GM18858 (cell line): Measurements from ENCODE around the gene PTBP3.
A peak's percentile ranks its signal among the peaks of the same experiment; 100 is the strongest.
"Not testable (repeated sequence)": the region's sequence is repeated elsewhere in the genome, so short reads cannot be mapped to it uniquely, and the experiment has no call there.

Experiments used
- ATAC-seq: cut with Tn5 transposase; IDR thresholded peaks from one replicate; pipeline ENCODE4 v1.9.1; 2021; ENCODE audit not compliant: unreplicated experiment

Gene PTBP3

DNA sequence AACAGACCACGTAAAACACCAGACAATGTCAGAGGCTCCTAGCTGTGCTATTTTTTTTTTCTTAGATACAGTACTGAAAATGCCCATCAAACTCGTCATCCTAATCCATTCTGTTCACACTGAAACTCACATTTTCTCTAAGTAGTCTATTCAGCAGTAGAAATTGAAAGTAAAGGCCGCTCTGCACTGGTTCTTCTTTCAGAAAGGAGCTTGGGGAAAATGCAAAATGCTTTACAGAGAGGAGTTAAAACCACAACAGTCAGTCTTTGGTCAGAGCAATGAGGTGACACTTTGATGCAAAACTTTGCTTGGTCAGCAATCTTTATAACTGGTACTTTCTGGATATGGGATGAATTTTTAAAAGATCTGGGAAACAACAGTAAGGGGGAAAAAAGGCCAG lies 114.5 kb downstream of the PTBP3 start:
- peak; percentile 93 for ATAC-seq

DNA sequence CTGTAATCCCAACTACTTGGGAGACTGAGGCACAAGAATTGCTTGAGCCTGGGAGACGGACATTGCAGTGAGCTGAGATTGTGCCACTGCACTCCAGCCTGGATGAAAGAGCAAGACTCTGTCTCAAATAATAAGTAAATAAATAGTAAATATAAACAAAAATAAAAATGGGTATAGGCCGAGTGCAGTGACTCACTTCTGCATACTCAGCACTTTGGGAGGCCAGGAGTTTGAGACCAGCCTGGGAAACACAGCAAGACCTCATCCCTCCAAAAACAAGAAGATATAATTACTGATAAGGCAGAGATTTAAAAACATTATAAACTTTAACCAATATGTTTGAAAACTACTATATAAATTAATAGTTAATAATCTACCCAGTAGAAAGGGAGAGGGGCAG lies 120.5 kb downstream of the PTBP3 start:
- no peak for ATAC-seq

DNA sequence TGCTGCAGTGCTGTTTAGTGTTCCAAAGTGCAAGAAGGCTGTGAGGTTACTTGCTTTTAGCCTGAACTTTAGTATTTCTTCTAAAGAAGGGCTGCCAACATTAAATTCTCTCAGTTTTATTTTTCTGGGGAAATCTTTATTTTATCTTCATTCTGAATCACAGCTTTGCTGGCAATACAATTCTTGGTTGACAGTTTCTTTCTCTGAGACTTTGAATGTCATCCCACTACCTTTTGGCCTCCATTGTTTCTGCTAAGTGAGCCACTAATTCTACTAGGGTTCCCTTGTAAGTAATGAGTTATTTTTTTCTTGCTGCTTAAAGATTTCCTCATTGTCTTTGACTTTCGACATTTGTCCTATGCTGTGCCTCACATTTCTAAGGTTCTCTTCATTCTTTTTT lies 126.0 kb downstream of the PTBP3 start:
- ATAC-seq: no peak

DNA sequence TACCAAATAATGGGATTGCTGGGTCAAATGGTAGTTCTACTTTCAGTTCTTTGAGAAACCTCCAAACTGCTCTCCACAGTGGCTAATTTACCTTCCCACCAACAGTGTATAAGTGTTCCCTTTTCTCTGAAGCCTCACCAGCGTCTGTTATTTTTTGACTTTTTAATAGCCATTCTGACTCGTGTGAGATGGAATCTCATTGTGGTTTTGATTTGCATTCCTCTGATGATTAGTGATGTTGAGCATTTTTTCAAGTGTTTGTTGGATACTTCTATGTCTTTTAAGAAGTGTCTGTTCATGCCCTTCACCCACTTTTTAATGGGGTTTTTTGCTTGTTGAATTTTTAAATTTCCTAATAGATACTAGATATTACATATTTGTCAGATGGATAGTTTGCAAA lies 129.9 kb downstream of the PTBP3 start:
- no peak for ATAC-seq

DNA sequence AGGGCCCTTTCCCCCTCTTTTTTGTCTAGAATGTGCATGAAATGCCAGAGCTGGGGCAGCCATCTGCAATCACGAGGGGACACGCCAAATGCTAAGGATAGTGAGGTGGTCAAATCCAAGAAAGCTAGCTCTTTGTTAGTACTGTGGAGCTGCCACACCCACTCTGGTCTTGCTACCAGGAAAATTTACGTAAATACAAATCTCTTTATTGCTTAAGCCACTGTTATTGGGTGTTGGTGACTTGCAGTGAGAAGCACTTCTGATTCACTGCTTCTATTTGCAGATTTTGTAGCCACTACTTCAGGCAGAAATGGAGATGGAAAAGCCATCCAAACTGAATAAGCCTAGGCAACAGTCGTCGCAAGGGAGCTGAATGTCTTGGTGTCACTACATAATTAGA lies 132.7 kb downstream of the PTBP3 start:
- ATAC-seq: no peak

DNA sequence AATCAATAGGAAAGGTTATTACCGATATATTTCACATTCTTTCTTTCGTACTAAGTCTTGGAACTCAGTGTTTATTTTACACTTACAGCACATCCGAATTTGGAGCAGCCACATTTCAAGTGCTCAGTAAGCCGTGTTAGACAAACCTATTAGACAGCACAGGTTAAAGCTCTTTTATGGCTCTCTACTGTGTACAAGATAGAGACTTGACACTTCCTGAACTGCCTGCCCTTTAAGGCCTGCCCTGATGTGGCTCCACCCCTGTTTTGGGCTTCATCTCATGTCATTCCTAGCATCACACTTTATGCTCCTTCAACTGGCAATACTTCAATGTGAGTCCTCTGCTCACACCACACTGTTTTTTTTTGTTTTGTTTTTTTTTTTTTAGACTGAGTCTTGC lies 134.8 kb downstream of the PTBP3 start:
- ATAC-seq: no peak

DNA sequence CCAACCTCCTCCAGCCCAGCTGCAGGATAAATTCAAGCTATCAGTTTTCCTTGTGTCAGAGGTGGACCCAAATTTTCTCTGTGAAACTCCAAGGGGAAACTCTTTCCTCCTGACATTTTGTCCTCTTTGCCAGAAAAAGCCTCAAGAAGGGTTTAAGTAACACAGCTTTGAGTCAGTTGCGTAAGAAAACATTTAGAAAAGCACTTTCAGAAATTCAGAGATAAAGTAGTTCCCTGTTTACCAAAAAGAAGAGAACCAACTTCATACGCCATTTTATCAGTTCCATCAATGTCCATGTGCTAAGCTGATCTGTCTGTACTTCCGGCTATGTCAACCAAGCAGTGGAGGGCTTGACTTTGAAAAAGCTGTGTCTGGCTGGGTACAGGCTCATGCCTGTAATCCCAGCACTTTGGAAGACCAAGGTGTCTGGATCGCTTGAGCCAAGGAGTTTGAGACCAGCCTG lies 138.4 kb downstream of the PTBP3 start:
- no peak for ATAC-seq

DNA sequence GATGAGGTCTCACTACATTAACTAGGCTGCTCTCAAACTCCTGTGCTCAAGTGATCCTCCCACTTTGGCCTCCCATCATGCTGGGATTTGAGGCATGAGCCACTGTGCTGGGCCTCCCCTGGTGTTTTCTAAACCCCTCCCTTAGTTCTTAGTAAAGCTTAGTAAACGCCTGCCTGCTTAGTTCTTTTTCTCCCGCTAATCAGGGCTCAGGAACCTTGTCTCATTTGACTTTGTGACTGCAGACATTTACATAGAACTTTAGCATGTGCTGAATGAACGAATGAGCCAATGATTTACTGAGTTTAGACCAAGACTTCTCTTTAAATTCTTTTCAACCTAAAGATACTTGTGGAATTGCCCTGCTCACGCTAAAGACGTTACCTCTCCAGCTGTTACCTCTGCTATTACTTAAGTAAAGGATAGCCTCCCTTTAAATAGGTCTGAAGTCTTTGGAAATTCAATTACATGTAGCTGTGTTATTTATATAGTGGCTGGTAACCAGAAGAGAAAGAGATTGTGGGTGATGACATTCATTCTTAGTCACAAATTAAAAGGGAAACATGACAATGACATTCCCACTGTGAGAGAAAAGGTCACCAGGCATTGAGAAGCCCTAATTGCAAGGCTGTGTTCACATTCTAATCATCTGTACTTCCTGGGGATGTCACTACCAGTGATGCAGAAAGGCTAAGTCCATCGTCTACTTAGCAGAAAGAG lies 139.7 kb downstream of the PTBP3 start:
- ATAC-seq: no peak

DNA sequence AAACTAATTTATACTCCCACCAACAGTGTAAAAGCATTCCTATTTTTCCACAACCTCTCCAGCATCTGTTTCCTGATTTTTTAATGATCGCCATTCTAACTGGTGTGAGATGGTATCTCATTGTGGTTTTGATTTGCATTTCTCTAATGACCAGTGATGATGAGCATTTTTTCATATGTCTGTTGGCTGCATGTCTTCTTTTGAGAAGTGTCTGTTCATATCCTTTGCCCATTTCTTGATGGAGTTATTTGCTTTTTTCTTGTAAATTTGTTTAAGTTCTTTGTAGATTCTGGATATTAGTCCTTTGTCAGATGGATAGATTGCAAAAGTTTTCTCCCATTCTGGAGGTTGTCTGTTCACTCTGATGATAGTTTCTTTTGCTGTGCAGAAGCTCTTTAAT lies 143.1 kb downstream of the PTBP3 start:
- ATAC-seq: not testable (repeated sequence)

DNA sequence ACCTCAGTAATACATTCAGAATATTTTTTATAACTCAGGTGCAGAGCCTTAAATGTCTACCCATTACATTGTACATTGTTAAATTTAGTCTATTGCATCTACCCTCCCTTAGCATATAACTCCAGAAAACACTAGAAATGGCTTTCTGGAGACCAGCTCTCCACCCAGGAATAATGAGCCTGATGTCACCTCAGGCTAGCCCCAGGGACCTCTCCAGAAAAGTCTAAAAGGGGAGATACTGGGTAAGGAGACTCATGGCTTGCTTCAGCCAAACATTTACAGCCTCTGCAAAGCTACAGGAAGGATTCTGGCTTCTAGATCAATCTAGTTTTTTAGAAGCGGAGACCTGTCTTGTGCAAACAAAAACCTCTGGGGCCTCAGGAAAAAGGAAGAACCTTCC lies 144.5 kb downstream of the PTBP3 start:
- no peak for ATAC-seq

DNA sequence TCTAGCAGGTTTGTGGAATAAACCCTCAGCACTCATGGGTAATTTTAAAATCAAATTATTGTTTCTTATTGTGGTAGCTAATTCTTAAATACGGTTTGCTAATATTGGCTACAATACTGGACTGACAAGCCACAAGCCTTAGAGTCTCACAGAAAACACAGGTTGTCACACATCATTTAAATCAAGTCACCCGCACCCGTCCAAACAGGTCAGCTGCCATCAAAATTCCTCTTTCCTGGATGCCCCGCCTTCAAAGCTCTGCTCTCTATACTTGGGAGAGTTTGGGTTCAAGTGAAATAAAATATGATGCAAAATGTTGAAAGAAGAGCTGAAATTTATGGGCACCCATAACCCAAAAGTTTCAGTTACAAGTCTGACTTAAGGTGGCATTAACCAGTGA lies 146.0 kb downstream of the PTBP3 start:
- no peak for ATAC-seq

DNA sequence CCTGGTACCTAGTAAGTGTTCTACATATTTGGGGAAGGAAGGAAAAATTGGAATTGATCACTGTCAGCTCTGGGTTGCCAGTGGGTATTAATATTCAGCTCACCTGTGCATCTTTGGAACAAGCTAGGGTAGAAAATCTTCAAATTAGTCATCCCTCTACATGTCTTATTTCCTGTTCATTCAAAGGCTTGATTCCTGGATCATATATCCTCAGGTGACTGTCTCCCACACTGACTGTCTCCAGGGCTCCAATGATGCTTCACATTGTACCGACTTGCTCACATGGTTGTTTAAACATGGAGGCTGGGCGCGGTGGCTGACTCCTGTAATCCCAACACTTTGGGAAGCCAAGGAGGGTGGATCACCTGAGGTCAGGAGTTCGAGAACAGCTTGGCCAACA lies 146.7 kb downstream of the PTBP3 start:
- no peak for ATAC-seq

DNA sequence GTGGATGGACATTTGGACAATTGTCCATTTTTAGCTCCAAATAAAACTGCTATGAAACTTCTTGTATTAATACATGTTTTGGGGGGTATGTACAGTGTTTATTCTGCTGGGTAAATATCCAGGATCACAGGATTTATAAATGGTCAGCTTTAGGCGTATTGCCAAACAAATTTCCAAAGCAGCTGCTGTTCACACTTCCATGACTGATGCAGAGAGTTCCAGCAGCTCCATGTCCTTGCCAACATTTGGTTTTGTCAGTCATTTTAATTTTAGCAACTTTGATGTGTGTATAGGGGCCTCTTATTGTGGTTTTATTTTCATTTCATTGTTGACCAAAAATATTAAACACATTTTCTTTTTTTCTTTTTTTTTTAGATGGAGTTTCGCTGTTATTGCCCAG lies 148.5 kb downstream of the PTBP3 start:
- ATAC-seq: no peak

DNA sequence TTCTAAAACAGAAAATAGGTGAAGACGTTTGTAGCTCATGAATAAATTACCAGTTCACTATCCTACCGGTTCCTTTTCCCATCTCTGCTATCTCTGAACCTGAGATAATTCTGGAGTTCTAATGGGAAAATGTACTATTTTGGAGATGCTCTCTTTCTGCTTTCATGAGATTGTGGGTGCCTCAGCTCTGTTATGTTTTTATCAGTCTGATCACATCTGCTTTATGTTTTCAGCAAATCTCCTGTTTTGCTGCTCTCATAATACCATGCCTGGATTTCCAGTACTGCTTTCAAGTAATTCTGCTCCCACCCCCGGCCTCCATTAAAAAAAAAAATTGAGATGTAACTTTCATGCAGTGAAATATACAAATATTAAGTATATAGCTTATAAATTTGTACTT lies 149.2 kb downstream of the PTBP3 start:
- ATAC-seq: no peak

DNA sequence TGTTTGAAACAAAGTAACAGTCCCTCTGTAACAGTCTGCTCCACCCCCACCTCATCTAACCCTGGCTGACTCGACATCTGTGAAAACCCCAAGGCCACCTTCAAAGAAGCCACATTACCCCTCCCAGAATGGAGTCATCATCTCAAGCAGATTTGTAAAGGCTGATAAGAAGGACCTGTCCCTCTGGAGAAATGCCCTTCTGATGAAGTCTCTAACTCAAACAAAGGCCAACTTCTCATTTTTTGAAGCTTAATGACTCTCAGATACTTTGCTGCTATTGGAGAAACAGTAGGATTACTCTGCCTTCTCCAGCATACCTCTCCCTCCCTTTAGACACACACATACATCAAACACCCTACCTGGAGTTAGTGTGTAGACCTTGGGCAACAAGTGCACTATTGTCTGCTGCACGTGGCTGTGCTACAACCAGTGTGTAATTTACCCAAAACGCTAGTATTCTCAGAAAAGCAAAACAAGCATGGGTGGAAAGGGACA lies 153.0 kb downstream of the PTBP3 start:
- no peak for ATAC-seq

DNA sequence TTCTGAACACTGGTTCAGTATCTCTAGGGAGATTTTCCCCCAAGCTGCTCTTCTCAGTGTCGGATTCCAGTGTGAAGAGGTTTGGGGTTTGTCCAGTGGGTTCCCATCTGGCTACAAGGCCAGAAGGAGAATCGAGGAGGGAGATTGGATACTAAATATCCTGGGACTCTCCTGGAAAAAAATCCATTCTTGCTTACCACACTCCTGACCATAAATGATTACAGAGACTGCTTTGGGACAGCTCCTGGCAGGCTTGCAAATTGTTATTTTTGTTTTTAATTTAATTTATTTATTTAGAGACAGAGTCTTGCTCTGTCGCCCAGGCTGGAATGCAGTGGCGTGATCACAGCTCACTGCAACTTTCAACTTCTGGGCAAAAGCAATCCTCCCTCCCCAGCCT lies 153.6 kb downstream of the PTBP3 start:
- no peak for ATAC-seq

DNA sequence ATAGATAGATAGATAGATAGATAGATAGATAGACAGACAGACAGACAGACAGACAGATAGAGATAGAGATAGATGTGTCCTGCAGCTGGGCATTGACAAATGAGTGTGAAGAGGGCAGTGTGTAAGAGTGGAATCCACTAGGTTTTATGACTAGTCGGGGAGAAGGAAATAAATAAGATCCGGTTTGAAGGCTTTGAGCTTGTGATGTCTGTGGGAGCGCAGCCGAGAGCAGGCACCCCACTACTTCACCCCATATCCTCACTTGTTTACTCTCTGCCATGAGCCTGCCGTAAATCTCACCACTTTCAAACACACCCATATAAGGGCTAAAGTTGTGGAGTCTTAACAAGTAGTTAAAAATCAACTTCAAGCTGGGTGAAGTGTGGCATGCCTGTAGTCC lies 156.9 kb downstream of the PTBP3 start:
- ATAC-seq: no peak

DNA sequence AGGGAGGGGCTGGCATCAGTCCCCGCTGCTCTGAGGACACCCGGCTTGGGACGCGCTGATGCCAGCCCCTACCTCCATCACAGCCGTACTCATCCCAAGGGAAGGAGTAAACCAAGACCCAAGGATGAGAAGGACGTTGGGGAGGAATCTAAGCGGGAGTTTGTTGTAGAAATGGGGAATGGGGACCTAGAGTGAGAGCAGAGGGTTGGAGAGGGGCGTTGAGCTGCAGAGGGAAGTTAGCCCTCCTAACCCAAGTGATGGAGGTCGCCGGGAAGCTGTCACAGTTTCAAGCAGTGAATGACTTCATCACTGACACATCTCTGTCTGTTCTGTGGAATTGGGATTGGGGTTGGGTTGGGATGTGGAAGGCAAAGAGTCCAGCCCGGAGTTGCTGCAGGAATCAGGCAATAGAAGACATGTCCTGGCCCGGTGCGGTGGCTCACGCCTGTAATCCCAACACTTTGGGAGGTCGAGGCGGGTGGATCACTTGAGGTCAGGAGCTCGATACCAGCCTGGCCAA lies 157.6 kb downstream of the PTBP3 start:
- no peak for ATAC-seq

DNA sequence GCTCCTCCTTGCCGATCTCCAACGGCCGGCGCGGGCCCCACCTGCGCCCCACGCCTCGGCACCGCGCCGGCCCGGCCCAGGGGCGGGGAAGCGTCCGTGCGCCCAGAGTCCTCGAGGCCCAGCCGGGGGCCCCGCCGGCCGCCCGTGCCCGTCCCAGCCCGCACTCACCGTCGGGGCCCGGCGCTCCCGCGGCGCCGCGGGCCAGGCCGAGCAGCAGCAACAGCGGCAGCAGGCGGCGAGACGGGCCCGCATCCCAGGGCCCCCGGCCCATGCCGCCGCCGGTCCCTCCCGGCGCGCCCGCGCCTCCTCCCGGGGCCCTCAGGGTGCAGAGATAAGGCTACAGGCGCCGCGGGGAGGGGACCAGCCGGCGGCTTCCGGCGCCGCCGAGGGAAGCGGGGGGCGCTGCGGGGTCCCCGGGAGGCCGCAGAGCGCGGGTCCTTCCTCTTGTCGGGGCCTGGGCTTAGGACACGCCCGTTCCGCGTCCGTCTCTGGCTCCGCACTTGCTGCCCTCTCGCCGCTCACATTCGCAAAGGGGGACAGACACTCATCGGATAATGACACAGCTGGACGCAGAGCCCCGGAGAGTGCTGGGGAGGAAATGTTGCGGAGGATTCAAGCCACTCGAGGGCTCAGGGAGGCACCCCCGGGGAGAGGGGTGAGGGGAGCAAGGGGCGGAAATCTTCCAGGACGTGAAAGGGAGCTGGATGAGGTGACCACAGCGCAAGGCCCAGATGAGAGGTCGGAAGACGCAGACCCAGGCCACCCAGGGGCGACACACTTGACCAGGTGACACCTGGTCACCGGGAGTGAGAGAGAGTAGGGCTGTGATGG lies 158.2 kb downstream of the PTBP3 start, which contains the start of gene SUSD1:
Gene SUSD1, minus strand, starts transcription at position 333 of the 831 bp plus-strand sequence. Its CDS starts 62 bp downstream, at position 271.
- peak; percentile 46 for ATAC-seq

DNA sequence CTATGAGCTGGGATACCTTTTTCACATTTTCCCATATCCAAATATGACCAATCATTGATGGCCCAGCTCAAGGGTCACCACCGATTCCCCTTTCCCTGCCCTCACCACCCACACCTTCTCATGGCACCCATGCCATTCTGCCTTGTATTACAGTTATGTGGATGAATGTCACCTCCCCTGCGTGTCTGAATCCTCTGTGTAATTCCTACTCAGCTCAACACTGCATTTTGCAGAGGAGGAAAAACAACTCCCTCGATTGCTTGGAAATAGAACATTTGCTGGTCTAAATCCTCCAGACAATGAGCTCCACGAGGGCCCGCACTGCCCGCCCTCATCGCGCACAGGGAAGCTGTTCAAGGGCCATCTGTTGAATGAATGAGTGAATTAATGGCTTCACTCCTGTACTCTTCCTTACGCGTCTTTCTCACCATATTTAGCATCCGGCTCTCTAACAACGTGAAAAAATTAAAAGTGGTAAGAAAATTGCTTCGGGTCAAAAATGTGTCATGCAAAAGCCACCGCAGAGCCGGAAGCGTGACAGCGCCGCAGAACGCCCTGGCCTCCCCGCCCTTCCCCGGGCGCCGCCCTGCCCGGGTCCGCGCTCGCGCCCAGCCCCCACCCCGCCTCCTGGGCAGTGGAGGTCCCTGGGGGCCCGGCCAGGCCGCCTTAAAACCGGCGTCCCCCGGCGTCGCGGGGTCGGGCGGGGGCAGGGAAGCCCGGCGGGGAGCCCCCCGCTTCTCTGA lies 159.0 kb downstream of the PTBP3 start:
- peak; percentile 61 for ATAC-seq
